NCI-H446 (cell line): ENCODE measurements around the gene TMEM202.
"Not testable (repeated sequence)": the region's sequence is repeated elsewhere in the genome, so short reads cannot be mapped to it uniquely, and the experiment has no call there.

Experiments used
- DNase-seq, 2 experiments: peaks; one replicate each; lab custom pipeline; 2025; lab: John Stamatoyannopoulos, UW

Gene TMEM202

DNA sequence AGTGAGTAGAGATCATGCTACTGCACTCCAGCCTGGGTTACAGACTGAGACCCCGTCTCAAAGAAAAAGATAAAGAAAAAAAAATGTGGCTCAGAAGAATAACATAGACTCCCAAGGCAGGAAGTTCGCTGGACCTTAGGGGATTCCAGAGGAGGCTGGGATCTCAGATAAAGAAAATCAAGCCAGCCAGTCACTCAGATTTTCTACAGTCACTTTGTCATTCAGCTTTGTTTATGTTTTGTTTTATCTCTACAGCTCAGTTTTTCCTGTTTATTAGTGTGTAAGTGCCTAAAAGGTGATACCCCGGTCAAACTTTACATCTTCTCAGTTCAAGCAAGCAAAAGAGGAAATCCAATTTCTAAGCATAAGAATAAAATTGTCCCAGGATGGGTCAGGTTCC, 6.3 kb downstream of the TMEM202 start:
- DNase-seq = no peak

DNA sequence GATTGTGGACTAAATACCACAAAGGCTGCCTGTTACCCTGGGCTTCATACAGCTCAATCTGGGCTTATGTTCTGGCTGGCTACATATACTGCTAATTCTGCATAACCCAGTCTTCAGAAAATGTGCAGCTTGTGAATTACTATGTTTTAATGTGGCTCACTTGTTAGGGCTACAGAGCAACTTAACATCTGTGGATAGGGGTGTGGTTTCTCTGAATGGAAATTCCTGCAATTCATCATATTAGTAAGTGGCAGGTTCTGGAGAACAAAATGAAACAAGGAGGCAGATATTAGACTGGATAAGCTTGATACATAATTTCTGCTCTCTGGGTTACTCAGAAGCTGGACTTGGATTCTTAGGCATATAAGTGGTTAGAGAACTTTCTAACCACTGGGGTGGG, 6.7 kb downstream of the TMEM202 start:
- no peak for DNase-seq

DNA sequence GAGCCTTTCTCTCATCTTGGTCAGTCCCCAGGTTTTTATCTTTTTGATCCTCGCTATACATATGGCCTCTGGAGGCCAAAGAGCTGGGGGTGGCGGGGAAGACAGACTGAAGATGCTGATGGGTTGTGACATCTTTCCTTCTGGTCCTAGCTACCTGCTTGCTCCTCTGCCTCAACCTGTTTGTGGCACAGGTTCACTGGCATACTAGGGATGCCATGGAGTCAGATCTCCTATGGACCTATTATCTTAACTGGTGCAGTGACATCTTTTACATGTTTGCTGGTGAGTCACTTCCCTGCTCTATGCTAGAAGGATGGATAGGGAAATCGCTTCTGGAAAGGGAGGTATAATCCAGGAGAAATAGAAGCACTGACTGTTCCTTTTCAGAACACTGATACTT, 8.8 kb downstream of the TMEM202 start:
- no peak for DNase-seq

DNA sequence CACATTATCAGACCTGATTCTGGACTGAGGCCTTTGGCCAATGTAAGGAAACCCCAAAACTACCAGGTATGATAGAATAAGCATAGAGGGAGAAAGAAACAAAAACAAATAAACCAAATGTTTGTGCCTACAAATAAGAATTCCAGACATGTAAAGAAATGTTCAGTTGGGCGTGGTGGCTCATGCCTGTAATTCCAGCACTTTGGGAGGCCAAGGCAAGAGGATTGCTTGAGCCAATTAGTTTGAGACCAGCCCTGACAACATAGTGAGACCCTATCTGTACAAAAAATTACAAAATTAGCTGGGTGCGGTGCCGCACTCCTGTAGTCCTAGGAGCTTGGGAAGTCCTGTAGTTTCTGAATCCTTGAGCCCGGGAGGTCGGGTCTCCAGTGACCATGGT, 13.0 kb downstream of the TMEM202 start:
- DNase-seq = no peak

DNA sequence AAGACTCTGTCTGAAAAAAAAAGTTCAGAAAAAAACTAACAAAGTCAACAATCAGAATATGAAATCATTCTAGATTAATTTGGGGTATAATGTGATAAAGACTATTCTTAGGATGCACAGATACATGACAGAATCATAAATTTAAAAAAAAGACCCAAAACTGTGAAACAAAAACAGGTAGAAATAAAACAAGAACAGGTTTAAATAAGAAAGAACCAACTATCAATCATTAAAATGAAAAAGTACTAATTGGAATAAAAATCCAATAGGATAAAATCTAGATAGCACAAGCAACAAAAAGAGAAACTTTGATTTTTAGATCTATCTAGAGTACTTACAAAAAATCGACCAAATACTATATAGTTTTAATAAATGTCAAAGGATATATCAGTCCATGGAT, 13.4 kb downstream of the TMEM202 start:
- no peak for DNase-seq

DNA sequence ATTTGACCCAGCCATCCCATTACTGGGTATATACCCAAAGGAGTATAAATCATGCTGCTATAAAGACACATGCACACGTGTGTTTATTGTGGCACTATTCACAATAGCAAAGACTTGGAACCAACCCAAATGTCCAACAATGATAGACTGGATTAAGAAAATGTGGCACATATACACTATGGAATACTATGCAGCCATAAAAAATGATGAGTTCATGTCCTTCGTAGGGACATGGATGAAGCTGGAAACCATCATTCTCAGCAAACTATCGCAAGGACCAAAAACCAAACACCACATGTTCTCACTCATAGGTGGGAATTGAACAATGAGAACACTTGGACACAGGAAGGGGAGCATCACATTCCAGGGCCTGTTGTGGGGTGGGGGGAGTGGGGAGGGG, 15.2 kb downstream of the TMEM202 start:
- not testable (repeated sequence) for DNase-seq

DNA sequence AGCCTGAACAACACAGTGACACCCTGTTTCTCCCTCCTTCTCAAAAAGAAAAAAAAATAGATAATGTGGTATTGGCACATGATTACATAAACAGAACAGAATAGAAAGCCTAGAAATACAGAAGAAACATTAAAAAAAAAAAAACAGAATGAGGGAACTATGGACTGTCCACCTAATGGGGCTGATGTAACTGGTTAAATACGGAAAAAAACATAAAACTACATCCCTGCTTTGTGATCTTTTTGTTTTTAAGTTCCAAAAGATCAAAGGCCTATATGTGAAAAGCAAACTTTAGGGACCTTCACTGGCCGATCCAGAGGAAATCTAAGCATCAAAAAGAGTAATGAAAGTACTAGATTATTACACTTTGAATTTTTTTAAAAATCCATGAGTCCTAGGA, 17.2 kb downstream of the TMEM202 start:
- no peak for DNase-seq

DNA sequence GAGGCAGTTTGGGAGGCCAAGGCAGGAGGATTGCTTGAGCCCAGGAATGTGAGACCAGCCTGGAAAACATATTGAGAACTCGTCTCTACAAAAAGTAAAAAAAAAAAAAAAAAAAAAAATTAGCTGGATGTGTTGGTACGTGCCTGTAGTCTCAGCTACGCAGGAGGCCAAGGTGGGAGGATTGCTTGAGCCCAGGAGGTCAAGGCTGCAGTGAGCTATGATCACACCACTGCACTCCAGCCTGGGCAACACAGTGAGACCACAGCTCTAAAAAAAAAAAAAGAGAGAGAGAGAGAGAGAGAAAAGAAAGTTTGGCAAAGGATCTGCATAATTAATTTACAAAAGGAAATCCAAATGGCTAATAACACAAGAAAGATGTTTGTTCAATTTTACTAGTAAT, 21.7 kb downstream of the TMEM202 start:
- not testable (repeated sequence) for DNase-seq

DNA sequence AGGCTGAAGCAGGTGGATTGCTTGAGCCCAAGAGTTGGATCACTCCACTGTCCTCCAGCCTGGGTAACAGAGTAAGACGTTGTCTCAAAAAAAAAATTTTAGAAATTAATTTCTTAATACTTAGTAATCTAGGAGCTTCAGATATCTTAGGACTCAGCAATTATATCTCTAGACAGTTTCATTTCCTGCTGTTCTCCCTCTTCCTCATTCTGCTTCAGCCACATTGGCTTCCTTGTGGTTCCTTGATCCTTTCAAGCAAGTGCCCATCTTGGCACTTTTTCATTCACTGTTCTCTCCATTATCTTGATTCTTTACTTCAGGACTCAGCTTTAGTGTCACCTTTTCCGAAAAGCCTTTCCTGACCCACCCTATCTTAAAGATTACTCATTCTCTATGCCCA, 22.5 kb downstream of the TMEM202 start:
- DNase-seq = no peak

DNA sequence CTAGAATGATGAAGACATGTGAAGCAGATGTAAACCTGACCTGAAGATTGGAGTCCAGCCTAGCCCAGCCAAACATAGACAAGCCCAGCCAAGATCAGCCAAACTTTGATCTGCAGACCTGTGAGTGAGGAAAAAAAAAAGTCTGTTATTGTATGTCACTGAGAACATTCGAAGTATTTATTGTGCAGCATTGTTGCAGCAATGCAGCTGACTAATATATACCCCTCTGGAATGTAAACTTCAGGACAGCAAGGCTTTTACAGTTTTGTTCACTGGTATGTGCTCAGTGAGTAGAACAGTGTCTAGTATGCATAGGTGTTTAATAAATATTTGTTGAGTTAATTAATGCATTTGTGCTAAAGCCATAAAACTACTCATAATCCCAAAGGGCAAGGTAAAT, 23.4 kb downstream of the TMEM202 start:
- DNase-seq = no peak

DNA sequence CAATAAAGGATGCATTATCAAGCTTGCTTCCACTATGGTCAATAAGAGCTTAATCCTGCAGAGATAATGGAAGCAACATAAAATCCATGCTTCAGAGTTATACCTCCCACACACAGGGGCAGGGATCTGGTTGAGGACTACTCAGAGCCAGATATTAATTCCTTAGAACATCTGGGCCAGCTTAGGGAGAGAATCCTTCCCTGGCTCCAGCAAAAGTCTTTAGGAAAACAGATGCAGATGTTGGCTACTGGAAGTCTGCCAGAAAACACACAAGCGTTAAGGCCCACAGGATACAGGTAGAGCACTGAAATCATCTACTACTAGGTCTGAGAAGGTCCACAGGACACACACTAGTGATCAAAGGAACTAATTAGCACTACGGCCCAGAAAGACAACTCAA, 25.2 kb downstream of the TMEM202 start:
- no peak for DNase-seq

DNA sequence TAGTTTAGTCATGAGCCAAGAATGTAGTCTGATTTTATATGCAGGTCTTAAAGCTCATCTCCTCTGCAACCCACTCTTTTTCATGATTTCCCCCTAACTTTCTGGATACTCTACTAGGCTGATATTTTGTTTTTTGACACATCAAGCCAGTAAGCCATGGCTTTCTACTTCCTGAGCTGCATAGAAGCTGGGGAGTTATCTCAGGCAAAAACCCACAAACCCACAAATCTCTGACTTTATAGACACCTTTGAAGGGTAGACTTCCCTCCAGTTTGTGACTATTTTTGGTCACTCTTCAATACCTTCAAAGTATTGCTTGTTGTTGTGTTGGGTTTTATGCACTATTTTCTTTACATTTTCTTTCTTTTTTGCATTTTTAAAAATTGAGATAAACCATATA, 28.6 kb downstream of the TMEM202 start:
- DNase-seq = no peak

DNA sequence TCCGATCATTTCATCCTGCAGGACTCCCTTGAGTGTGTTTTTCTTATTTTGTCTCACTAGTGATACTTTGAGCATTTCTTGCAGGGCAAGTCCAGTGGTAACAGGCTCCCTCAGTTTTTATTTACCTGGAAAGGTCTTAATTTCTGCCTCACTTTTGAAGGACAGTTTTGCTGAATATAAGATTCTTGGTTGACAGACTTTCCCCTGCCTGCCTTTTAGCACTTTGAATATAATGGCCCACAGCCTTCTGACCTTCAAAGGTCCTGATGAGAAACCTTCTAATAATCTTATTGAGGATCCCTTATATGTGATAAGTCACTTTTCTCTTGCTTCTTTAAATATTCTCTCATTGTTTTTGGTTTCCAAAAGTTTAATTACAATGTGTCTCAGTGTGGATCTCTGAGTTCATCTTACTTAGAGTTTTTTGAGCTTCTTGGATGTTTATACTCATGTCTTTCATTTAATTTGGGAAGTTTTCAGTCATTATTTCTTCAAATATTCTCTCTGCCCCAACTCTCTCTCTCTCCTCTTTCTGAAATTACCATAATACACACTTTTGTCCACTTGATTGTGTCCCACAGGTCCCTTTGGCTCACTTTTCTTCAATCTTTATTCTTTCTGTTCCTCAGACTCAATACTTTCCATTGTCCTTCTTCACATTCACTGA, 39.7 kb downstream of the TMEM202 start:
- no peak for DNase-seq

DNA sequence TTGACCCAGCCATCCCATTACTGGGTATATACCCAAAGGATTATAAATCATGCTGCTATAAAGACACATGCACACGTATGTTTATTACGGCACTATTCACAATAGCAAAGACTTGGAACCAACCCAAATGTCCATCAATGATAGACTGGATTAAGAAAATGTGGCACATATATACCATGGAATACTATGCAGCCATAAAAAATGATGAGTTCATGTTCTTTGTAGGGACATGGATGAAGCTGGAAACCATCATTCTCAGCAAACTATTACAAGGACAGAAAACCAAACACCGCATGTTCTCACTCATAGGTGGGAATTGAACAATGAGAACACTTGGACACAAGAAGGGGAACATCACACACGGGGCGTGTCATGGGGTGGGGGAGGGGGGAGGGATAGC, 44.7 kb downstream of the TMEM202 start:
- DNase-seq = not testable (repeated sequence)

DNA sequence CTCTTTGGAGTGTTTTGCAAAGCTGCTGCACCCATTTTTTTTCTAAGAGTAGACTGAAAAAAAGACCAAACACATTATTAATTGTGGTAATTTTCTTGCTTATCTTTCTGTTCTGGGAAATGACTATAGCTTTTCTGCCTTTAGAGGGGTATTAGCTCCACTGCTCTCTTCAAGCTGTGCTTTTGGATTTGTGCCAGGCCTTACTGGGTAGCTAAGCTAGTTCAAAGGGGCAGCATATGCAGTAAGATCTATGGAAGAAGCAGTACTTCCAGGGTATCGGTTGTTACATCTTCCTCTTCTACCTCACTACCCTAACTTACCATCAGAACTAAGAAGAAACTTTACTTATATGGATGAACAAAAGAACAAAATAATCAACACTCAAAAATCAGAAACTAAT, 47.3 kb downstream of the TMEM202 start:
- DNase-seq = peak in 1 of 2 experiments; percentile 44

DNA sequence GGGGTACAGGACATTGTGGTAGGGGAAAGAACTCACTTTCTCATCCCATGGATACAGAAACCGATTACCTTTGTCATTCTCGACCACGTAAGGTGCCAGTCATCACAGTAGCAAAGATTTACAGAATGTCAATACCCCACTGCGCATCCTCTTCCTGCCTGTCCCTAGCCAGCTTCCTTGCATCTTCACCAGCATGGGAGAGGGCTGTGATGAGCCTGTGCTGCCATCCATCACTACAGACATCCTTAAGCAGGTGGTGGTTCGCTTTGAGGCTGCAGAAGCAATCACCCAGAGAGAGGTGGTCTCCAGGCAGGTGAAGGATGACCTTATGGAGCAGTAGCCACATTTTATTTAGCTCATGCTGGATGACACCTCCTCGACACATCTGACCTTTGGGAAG, 52.7 kb downstream of the TMEM202 start:
- DNase-seq = no peak

DNA sequence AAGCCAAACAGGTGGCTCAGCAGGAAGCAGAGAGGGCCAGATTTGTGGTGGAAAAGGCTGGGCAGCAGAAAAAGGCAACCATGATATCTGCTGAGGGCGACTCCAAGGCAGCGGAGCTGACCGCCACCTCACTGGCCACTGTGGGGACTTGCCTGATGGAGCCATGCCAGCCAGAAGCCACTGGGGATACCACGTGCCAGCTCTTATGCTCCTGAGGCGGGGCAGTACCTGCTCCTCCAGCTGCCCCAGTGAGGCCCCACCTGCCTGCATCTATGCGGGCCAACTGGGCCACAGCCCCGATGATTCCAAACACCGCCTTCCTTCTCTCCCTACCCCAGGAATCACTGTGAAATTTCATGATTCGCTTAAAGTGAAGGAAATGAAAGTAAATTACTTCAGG, 53.1 kb downstream of the TMEM202 start:
- DNase-seq = no peak

DNA sequence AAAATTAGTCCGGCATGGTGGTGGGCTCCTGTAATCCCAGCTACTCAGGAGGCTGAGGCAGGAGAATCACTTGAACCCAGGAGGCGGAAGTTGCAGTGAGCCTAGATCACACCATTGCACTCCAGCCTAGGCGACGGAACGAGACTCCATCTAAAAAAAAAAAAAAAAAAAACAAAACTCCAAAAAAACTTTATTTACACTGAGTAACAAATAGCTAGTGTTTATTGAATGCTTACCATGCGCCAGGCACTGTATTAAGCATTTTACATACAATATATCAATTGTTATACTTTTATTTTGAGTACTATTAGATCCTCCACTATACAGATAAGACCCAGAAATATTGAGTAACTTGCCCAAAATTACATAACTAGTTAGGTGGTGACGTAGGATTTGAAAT, 58.6 kb downstream of the TMEM202 start:
- DNase-seq = no peak
